ENCODE results near the gene CEP41.

The CEP41 gene

DNA sequence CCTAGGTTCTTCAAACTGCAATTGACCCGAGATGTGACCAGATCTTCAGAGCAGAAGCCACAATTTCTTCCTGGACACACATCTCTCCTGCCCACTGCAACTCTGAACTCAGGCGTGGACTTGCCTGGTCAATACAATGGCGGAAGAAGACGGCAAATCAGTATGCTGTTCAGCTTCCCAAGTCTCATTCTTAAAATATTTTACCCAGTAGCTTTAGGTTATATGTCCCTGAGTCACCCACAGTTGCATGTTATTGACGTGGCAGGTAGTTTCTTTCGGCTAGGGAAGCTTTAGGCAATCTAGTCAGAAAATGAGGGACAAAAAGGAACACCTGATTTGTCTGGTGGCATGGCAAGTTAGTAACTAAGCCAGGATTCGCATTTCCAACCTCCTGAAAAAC lies 22.5 kb downstream of the CEP41 start:
- WGBS, 2 experiments (ENCODE audit: insufficient coverage in 2 of 2): 96 to 100% methylated on average over 6 of the region's 7 CpGs
- Histone ChIP-seq H3K9me3 (ENCODE audit: control insufficient read depth, low read length) (no peaks in the 10 kb centered on the region), H3K27ac (ENCODE audit: low read depth, low read length, severe bottlenecking) (no peak overlapping the region), H3K4me1 (ENCODE audit: control insufficient read depth, insufficient read depth, low read length, poor library complexity, severe bottlenecking) (peaks cover 15% of the 10 kb centered on the region), H3K36me3 (ENCODE audit: control insufficient read depth, insufficient read depth, low read length) (no peaks in the 10 kb centered on the region), H3K4me3 (ENCODE audit: extremely low read depth, insufficient read depth, low read length, poor library complexity, severe bottlenecking) (no peak overlapping the region)

GRCh38 chr7:130417213-130417612 lies 23.6 kb downstream of the CEP41 start:
- H3K27ac ChIP-seq (ENCODE audit: low read depth, low read length, severe bottlenecking): no peak overlapping the region
- H3K9me3 ChIP-seq (ENCODE audit: control insufficient read depth, low read length): no peaks in the 10 kb centered on the region
- 80 to 100% methylated on average over 1 to 2 of the region's 5 CpGs for WGBS, 2 experiments (ENCODE audit: insufficient coverage in 2 of 2)
- H3K4me3 ChIP-seq (ENCODE audit: extremely low read depth, insufficient read depth, low read length, poor library complexity, severe bottlenecking): no peak overlapping the region
- H3K4me1 ChIP-seq (ENCODE audit: control insufficient read depth, insufficient read depth, low read length, poor library complexity, severe bottlenecking): peaks cover 15% of the 10 kb centered on the region
- no peaks in the 10 kb centered on the region for H3K36me3 ChIP-seq (ENCODE audit: control insufficient read depth, insufficient read depth, low read length)

GRCh38 chr7:130415006-130415405 lies 25.8 kb downstream of the CEP41 start:
- Histone ChIP-seq H3K4me1 (ENCODE audit: control insufficient read depth, insufficient read depth, low read length, poor library complexity, severe bottlenecking) (peaks cover 19% of the 10 kb centered on the region), H3K36me3 (ENCODE audit: control insufficient read depth, insufficient read depth, low read length) (no peaks in the 10 kb centered on the region), H3K4me3 (ENCODE audit: extremely low read depth, insufficient read depth, low read length, poor library complexity, severe bottlenecking) (no peak overlapping the region), H3K9me3 (ENCODE audit: control insufficient read depth, low read length) (no peaks in the 10 kb centered on the region), H3K27ac (ENCODE audit: low read depth, low read length, severe bottlenecking) (no peak overlapping the region)

GRCh38 chr7:130413201-130413600 lies 27.6 kb downstream of the CEP41 start:
- Histone ChIP-seq H3K27ac (ENCODE audit: low read depth, low read length, severe bottlenecking) (no peak overlapping the region), H3K9me3 (ENCODE audit: control insufficient read depth, low read length) (no peaks in the 10 kb centered on the region), H3K4me3 (ENCODE audit: extremely low read depth, insufficient read depth, low read length, poor library complexity, severe bottlenecking) (no peak overlapping the region), H3K4me1 (ENCODE audit: control insufficient read depth, insufficient read depth, low read length, poor library complexity, severe bottlenecking) (peaks cover 30% of the 10 kb centered on the region), H3K36me3 (ENCODE audit: control insufficient read depth, insufficient read depth, low read length) (no peaks in the 10 kb centered on the region)
- 94 to 95% methylated on average over 3 of the region's 4 CpGs for WGBS, 2 experiments (ENCODE audit: insufficient coverage in 2 of 2)

DNA sequence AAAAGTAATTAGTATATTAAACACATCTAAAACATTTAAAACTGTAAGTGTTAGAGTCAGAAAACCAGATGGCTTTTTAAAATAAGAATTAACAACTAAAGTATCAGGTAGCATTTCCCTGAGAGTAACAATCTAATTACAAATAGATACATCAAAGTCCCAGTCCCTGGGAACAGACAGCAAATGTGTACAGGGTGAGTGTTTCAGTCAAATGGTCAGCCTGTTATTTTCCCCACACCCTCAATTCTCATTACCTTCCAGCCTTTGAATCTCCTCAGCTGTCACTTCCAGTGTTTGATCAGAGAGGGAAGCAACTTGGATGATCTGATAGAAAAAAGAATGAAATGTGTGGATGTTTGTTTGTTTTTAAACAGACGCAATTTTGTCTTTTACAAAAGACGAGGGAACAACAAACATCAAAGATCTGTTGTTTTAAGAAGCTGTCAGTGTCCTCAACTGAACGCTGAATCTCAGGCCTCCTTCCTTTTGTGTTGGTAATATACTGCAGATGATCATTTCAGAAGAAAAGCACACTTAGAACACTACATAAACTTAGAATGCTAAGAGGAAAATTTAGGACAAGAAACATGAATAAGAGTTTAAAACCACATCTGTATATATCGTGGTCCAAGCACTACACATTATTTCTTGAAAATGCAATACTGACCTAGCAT lies 29.8 kb downstream of the CEP41 start:
- H3K4me1 ChIP-seq (ENCODE audit: control insufficient read depth, insufficient read depth, low read length, poor library complexity, severe bottlenecking): peaks cover 22% of the 10 kb centered on the region
- no peaks in the 10 kb centered on the region for H3K9me3 ChIP-seq (ENCODE audit: control insufficient read depth, low read length)
- 37 to 69% methylated on average over 2 of the region's 4 CpGs for WGBS, 2 experiments (ENCODE audit: insufficient coverage in 2 of 2)
- no peak overlapping the region for H3K4me3 ChIP-seq (ENCODE audit: extremely low read depth, insufficient read depth, low read length, poor library complexity, severe bottlenecking)
- peak overlapping the region; percentile 31 for H3K27ac ChIP-seq (ENCODE audit: low read depth, low read length, severe bottlenecking)
- no peaks in the 10 kb centered on the region for H3K36me3 ChIP-seq (ENCODE audit: control insufficient read depth, insufficient read depth, low read length)

DNA sequence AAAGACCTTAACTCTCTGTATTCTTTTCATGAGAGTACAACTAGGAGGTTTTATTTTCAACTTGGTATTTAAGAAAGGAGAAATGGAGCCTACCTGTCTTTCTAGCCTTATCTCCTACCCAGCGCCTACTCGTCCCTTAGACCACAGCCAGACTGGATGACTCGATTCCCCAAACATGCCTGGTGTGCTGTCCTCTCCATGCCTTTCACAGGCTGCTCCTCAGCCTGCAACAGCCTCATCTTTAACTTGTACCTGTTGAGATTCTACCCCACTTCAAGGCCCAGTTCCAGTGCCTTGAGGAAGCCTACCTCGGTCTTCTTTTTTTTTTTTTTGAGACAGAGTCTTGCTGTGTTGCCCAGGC lies 31.1 kb downstream of the CEP41 start:
- WGBS, 2 experiments (ENCODE audit: insufficient coverage in 2 of 2): 84 to 100% methylated on average over 2 to 4 of the region's 4 CpGs
- Histone ChIP-seq H3K27ac (ENCODE audit: low read depth, low read length, severe bottlenecking) (peak overlapping the region; percentile 82), H3K4me3 (ENCODE audit: extremely low read depth, insufficient read depth, low read length, poor library complexity, severe bottlenecking) (no peak overlapping the region), H3K9me3 (ENCODE audit: control insufficient read depth, low read length) (no peaks in the 10 kb centered on the region), H3K36me3 (ENCODE audit: control insufficient read depth, insufficient read depth, low read length) (no peaks in the 10 kb centered on the region), H3K4me1 (ENCODE audit: control insufficient read depth, insufficient read depth, low read length, poor library complexity, severe bottlenecking) (peaks cover 22% of the 10 kb centered on the region)

GRCh38 chr7:130409067-130409711 lies 31.6 kb downstream of the CEP41 start:
- Histone ChIP-seq H3K9me3 (ENCODE audit: control insufficient read depth, low read length) (no peaks in the 10 kb centered on the region), H3K4me1 (ENCODE audit: control insufficient read depth, insufficient read depth, low read length, poor library complexity, severe bottlenecking) (peaks cover 22% of the 10 kb centered on the region), H3K27ac (ENCODE audit: low read depth, low read length, severe bottlenecking) (peak overlapping the region; percentile 82), H3K4me3 (ENCODE audit: extremely low read depth, insufficient read depth, low read length, poor library complexity, severe bottlenecking) (no peak overlapping the region), H3K36me3 (ENCODE audit: control insufficient read depth, insufficient read depth, low read length) (no peaks in the 10 kb centered on the region)
- WGBS, 2 experiments (ENCODE audit: insufficient coverage in 2 of 2): 50 to 71% methylated on average over 1 of the region's 3 CpGs

DNA sequence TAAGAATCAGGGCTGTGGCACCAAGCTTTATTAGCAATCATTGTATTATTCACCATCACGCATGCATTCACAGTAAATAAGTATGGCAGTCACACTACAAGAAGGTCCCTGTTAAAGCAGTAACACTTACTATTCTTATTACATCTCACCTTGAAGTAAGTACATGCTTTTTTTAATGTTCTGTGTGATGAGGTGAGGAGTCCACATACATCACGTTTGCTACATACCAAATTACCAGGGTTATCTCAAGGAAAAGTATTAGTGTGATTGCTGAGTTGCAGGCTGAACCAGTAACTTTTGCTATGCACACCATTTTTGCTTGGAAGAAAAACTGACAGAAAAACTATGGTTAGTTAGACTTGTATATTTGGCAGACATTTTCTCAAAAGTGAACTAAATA lies 35.8 kb downstream of the CEP41 start:
- Histone ChIP-seq H3K36me3 (ENCODE audit: control insufficient read depth, insufficient read depth, low read length) (peaks cover 3% of the 10 kb centered on the region), H3K9me3 (ENCODE audit: control insufficient read depth, low read length) (no peaks in the 10 kb centered on the region), H3K27ac (ENCODE audit: low read depth, low read length, severe bottlenecking) (no peak overlapping the region), H3K4me1 (ENCODE audit: control insufficient read depth, insufficient read depth, low read length, poor library complexity, severe bottlenecking) (peaks cover 17% of the 10 kb centered on the region), H3K4me3 (ENCODE audit: extremely low read depth, insufficient read depth, low read length, poor library complexity, severe bottlenecking) (no peak overlapping the region)
- 83 to 100% methylated on average over 1 of the region's 2 CpGs for WGBS, 2 experiments (ENCODE audit: insufficient coverage in 2 of 2)

- Histone ChIP-seq H3K36me3 (ENCODE audit: control insufficient read depth, insufficient read depth, low read length) (peaks cover 3% of the 10 kb centered on the region), H3K4me3 (ENCODE audit: extremely low read depth, insufficient read depth, low read length, poor library complexity, severe bottlenecking) (no peak overlapping the region), H3K27ac (ENCODE audit: low read depth, low read length, severe bottlenecking) (no peak overlapping the region), H3K9me3 (ENCODE audit: control insufficient read depth, low read length) (no peaks in the 10 kb centered on the region), H3K4me1 (ENCODE audit: control insufficient read depth, insufficient read depth, low read length, poor library complexity, severe bottlenecking) (no peaks in the 10 kb centered on the region)
- whole genome bisulfite sequencing, 2 experiments (ENCODE audit: insufficient coverage in 2 of 2): 93 to 94% methylated on average over 2 to 3 of the region's 3 CpGs
Observed at GRCh38 chr7:130401578-130401977, 39.2 kb downstream of the CEP41 start.

GRCh38 chr7:130401101-130401500 lies 39.7 kb downstream of the CEP41 start:
- Histone ChIP-seq H3K4me1 (ENCODE audit: control insufficient read depth, insufficient read depth, low read length, poor library complexity, severe bottlenecking) (peaks cover under 1% of the 10 kb centered on the region), H3K9me3 (ENCODE audit: control insufficient read depth, low read length) (no peaks in the 10 kb centered on the region), H3K27ac (ENCODE audit: low read depth, low read length, severe bottlenecking) (no peak overlapping the region), H3K36me3 (ENCODE audit: control insufficient read depth, insufficient read depth, low read length) (peaks cover 3% of the 10 kb centered on the region), H3K4me3 (ENCODE audit: extremely low read depth, insufficient read depth, low read length, poor library complexity, severe bottlenecking) (no peak overlapping the region)
- no CpG with 5 or more reads among the region's 1 CpG for WGBS, 2 experiments (ENCODE audit: insufficient coverage in 2 of 2)

GRCh38 chr7:130400120-130400572 lies 40.7 kb downstream of the CEP41 start:
- peaks cover 3% of the 10 kb centered on the region for H3K36me3 ChIP-seq (ENCODE audit: control insufficient read depth, insufficient read depth, low read length)
- H3K9me3 ChIP-seq (ENCODE audit: control insufficient read depth, low read length): no peaks in the 10 kb centered on the region
- H3K4me3 ChIP-seq (ENCODE audit: extremely low read depth, insufficient read depth, low read length, poor library complexity, severe bottlenecking): no peak overlapping the region
- no peak overlapping the region for H3K27ac ChIP-seq (ENCODE audit: low read depth, low read length, severe bottlenecking)
- peaks cover 6% of the 10 kb centered on the region for H3K4me1 ChIP-seq (ENCODE audit: control insufficient read depth, insufficient read depth, low read length, poor library complexity, severe bottlenecking)
- 93% methylated on average over 4 of the region's 4 CpGs for WGBS, 2 experiments (ENCODE audit: insufficient coverage in 2 of 2)

Measured in mesodermal cell (in vitro differentiated cells).